D341Med (cell line): ENCODE data around the gene NPFFR1.
"Not testable (repeated sequence)": the region's sequence is repeated elsewhere in the genome, so short reads cannot be mapped to it uniquely, and the experiment has no call there.

Experiments
- DNase-seq: peaks from one replicate; pipeline ENCODE4 v3.0.0; 2012; ENCODE audit warnings: low spot score

Gene NPFFR1

DNA sequence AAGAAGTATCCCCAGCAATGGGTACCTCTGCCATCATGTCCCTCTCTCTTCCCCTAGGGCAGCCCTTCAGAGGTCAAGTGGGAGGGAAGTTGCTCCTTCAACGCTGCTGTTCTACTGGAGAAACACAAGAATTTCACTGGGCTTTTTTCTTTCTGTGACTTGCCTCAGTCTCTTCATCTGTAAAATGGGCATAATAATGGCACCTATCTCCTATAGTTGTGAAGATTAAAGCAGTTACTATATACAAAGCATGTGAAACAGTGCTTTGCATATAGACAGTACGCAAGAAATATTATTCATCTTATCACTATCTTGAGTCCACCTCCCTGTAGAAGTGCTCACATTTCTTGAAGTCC, 1.6 kb upstream of the NPFFR1 start:
- no peak for DNase-seq

DNA sequence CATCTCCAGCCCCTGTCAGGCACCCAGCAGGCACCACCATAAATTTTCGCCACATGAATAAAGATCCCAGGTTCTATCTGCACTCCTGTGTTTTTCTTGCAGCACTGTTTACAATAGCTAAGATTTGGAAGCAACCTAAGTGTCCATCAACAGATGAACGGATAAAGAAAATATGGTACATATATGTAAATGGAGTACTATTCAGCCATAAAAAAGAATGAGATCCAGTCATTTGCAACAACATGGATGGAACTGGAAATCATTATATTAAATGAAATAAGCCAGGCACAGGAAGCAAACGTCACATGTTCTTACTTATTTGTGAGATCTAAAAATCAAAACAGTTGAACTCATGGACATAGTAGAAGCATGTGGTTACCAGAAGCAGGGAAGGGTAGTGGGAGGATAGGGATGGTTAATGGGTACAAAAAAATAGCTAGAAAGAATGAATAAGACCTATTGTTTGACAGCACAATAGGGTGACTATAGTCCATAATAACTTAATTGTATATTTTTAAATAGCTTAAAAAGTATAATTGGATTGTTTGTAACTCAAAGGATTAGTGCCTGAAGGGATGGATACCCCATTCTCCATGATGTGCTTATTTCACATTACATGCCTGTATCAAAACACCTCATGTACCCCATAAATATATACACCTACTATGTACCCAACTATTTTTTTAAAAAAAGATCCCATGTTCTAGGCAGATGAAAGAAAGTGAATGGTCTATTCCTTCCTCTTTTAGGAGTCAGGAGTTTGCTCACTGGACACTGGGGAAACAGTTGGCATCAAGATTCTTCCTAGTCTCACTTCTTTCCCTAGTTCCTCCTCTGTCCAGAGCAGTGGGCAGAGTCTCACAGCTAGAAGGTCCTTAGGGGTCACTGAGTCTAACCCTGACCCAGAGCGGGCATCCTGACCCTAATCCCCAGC, 1.0 kb upstream of the NPFFR1 start:
- DNase-seq, result no peak

DNA sequence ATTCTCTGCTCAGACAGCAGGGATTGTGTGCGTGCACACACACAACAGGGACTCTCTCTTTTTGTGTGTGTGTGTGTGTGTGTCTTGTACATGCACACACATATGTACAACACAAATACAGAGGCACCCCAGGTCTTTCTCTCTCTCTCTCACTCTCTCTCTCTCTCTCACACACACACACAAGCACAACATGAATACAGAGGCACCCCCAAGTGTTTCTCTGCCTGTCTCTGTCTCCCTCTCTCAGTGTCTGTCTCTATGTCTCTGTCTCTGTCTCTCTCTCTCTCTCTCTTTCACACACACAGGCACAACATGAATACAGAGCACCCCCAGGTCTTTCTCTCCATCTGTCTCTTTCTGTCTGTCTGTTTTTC, 746 bp downstream of the NPFFR1 start:
- no peak for DNase-seq

DNA sequence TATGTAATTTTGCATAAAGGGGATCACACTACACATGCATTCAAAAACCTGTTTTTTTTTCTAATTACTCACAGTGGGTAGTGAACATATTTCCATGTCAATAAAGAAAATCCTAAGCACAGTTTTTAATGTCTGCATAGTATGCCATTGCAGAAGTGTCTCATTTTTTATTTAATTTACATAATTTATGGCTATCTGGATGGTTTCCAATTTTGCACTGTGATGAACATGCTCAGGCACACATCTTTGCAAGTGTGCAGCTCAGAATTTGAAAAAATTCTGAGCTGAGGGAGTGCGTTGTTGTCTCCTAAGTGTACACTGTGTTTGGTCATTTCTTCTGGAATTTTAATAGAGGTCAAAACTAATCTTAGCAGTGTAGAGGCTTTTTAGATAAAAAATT, 2.2 kb downstream of the NPFFR1 start:
- DNase-seq, result no peak

DNA sequence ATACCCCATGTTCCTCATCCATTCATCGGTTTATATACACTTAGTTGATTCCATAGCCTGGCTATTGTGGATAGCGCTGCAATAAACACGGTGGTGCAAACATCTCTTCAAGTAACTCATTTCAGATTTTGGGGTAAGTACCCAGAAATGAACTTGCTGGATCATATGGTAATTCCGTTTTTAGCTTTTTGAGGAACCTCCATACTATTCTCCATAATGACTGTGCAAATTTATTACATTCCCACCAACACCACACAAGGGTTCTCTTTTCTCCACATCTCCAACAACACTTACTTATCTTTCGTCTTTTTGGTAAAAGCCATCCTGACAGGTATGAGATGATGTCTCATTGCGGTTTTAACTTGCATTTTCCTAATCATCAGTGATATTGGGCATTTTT, 3.7 kb downstream of the NPFFR1 start:
- DNase-seq, result no peak

DNA sequence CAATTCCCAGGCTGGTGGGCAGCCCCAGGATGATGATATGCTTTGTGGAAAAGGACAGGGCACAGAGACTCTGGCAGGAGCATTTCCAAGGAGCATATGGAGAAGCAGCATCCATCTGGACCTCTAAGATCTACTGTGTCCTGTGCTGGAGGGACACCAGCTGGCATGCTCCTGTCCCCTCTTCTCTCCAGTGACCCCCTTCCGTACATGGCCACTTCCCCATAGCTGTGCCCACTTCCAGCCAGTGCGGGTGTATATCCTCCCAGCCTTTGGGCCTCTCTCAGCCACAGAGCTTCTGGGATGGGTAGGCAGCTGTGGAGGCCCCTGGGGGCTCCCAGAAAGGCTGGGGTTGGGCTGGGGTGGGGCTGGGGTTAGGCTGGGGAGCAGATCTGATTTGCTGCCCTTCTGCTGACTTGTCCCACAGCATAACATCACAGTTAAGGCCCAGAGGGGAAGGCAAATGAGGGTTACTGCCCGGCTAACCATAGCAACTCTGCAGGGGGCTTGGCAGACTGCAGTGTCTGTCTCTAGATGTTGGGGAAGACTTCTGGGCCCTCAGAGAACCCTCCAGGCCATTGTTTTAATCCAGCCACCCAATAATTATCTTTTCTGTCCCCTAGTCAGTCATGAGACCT, 6.3 kb downstream of the NPFFR1 start:
- DNase-seq, result no peak

DNA sequence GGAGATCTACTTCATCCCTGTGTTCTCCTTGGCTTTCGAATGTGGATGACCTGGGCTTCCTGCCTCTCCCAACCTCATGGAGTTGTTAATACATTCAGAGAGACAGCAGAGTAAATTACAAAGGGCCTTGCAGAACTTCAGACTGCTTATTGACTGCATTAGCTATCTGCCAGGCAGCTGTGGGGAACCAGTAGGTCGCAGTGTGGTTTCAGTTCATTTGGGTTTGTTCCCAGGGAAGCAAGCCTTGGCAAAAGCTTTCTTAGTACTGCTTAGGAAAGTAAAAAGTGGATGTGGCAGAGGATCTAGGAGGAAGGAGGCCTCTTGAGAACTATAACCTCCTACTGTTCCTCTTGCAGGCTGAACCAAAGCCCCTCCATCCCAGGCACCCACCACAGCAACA, 9.2 kb downstream of the NPFFR1 start:
- no peak for DNase-seq

DNA sequence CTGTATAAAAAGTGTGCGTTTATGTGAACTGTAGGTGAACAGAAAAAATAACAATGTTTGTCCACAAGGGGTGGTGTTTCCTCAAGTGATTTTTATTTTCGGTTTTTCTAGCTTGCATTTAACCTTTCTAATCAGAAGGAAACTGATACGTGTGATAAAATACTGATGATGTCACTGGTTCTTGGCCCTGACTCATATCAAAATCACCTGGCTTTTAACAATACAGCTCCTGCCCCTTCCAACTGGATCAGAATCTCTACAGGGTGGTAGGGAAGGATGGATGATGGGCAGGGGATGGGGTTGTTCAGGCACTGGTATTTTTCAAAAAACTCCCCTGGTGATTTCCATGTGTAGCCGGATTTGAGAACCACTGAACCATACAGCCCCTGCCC, 10.9 kb downstream of the NPFFR1 start:
- DNase-seq, result no peak

DNA sequence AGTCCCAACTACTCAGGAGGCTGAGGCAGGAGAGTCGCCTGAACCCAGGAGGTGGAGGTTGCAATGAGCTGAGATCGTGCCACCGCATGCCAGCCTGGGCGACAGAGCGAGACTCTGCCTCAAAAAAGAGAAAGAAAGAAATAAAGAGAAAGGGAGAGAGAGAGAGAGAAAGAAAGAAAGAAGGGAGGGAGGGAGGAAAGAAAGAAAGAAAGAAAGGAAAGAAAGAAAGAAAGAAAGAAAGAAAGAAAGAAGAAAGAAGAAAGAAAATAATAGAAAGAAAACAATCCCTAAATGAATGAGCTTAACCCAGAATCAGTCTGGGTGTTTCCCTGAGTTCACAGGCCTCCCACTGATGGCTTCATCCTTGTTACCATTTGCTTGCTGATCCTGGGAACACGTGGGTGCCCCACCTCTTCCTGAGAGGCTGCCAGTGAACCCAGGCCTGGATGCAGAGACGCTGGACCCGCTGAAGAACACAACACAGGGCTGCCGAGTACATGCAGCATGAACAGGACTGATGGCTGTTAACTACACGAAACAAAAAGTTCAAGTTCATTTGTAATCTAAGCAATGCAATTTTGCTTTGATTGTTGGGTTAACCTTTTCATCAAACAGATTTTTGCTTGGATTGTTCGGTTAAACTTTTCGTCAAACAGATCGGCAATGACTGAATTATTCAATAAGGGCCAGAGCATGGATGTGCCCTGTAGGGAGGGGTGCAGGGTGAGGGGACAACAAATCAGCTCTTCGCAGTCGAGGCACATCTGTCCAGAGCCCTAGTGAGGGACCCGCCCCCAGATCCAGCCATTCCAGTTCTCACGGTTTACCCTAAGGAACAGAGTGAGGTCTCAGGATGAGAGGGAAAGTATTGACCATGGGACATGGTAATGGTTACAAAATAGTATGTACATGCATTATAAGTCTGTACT, 11.5 kb downstream of the NPFFR1 start:
- no peak for DNase-seq

DNA sequence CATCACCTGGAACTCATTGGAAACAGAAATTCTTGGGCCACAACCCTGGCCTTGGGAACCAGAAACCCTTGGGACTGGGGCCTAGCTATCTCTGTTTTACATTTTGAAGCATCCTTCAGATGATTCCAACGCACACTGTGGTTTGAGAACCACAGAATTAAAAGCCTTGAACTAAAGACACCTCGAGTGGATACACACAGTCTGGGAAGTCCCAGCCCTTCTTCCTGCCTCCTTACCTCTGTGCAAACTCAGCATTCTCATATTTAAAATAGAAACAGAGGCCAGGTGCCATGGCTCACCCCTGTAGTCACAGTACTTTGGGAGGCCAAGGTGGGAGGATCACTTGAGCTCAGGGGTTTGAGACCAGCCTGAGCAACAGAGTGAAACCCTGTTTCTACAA, 12.9 kb downstream of the NPFFR1 start:
- DNase-seq, result no peak

DNA sequence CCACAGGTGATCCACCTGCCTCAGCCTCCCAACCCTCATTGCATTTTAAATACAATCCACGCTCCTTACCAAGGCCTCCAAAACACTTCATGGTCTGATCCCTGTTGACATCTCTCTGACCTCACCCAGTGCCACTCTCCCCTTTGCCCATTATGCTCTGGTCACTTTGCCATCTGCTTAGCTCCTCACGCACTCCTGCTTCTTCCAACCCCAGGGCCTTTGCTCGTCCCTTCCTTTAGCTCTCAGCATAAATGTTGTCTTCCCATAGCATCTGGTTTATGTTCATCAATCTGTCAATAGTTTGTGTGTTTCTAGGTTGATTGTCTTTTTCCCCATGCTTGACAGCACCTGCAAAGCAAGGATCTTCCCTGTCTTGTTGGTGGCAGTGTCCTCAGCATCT, 14.1 kb downstream of the NPFFR1 start:
- no peak for DNase-seq

DNA sequence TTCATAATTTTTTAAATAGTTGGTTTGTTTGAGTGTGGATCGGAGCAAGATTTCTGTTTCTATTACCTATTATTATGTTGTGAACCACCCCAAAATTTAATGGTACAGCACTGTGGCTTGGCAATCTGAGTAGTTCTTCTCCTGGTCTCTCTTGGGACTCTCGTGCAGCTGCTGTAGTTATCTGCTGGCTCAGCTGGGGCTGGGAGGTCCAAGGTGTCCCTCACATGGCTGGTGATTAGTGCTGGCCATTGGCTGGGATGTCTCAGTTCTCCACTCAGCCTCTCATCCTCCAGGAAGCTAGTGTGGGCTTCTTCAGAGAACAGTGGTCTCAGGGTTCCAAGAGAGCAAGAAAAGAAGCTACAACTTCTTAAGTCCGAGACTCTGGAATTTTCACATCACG, 15.4 kb downstream of the NPFFR1 start:
- no peak for DNase-seq

DNA sequence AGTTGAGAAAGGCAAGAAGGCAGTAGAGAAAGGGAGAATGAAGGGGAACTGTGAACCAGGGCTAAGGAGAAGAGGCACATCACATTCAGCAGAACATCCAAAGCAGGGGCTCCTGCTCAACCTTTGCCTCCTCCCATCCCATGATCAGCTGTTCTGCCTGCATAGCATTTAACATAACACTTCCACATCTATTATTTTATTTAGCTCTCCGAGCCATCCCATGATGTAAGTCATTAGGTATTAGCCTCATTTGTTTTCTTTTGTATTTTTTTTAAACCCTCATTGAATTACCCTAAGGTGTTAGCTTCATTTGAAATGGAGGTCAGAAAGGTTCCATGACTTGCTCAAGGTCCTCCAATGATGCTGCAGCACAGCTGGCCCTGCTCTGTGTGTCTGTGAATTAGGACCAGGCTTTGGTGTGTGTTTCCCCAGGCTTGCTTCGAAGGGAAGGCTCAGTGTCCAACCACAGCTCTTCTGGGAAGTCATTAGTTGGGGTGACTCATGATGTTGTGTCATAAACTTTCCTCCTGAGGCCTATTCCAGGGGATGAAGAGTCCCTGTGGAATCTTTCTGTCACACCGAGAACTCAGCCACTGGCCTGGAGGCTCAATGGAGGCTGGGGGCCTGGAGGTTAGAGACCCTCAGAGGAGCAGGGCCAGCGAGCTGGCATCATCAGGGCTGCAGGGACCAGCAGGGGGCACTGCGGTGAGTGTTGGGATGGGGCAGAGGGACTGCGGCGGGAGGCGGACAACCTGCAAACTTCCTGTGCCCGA, 16.5 kb downstream of the NPFFR1 start:
- no peak for DNase-seq

DNA sequence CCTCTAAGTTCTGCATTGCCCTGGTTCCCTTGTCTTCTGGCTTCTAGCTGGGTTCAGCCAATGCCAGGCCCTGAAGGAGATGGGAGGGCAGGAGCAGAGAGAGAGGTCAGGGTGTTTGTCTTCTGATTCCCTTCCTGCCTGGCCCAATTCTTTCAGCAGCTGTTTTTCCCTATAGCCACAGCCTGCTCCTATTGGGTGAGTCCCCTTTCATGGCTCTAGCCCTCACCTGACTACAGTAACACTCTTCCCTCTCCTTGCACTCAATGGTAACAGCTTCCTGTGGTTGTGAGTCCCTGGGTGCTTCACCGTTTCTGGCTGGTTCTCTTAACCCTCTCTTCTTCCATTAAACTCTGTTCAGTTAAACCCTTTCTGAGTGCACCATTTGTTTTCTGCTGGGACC, 17.1 kb downstream of the NPFFR1 start:
- DNase-seq, result no peak

DNA sequence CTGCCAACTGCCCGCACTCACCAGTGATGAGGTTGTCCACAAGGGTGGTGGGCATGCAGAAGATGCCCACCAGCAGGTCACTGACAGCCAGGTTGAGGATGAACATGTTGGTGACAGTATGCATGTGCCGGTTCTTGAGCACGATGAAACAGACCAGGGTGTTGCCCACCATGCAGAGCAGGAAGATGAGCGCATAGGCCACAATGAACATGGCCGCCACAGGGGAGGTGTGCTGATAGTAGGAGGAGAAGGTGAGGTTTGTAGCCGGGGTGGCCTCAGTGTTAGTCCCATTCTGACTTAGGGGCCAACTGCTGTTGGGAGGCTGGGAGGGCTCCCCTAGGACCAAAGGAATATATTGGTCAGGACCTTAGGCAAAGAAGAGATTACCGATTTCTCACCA, 17.7 kb downstream of the NPFFR1 start:
- no peak for DNase-seq

DNA sequence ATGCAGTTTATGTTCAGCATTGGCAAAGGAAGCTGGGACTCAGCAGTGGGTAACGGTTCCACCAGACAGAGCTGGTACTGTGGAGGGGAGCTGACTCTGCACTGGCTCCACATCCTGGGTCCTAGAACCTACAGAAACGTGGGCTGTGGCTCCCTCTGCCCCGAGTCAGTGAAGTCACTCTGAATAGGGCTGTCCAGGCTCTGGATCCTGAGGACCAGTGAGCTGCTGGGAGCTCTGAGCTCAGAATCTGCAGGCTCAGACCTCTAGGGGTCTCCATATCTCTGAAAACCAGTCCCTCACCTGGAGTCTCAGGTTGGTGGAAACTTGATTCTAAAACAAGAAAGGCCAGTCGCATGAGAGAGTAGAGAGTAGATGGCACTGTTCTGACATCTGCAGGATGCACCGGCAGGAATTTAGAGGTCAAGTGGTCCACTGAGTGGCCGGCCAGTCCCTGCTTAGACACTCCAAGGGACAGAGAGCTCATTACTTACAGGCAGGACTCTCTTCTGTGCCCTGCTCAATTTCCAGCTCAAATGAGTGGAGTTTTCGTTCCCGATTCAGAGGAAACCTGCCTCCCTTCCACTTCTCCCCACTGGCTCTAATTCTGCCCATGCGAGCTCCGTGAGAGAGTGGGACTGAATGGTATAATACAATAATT, 18.6 kb downstream of the NPFFR1 start:
- peak; percentile 48 for DNase-seq

DNA sequence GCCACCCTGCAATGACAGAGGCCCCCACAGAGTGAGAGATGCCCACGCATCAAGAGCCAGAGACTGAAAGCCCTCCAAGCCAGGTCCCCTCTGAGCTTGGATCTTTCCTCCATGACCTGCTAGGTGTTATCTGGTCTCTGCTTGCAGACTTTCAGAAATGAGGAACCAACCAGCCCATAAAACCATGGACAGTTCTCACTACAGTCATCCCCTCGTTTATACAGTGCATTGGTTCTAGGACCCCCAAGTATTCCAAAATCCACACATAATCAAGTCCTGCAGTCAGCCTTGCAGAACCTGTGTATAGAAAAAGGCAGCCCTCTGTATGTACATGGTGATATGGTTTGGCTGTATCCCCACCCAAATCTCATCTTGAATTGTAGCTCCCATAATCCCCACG, 23.1 kb downstream of the NPFFR1 start:
- no peak for DNase-seq

DNA sequence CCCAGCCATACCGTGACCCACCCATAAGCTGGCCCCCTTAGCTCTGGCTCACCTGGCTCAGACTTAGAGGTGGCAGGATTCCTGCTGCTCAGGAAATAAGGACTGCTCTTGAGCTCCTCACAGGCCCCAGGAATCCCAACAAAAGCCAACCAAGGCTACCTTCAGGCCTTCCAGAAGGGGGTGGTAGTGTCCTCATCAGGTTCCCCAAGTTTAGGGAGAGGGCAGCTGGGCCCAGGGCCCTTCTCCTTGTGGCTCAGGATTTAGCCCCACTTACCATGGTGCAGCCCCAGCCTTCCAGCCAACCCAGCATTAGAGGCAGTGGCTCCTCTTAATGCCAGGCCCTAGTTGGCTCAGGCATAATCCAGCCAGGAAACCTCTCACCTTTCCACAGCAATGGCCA, 23.5 kb downstream of the NPFFR1 start:
- DNase-seq, result no peak

DNA sequence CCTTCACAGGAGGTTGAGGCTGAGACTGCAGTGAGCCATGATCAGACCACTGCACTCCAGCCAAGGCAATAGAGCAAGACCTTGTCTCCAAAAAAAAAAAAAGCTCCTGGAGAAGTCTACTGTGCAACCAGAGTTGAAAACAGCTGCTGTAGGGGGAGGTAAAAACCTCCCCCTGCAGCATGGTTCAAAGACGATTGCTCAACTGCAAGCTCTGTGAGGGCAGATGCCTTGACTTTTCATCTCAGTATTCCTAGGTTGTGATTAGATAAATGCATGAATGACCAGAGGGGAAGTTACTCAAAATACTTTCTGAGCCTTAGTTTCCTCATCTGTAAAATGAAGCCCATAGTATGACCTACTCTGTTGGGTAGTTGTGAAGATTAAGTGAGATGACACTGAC, 25.6 kb downstream of the NPFFR1 start:
- no peak for DNase-seq

DNA sequence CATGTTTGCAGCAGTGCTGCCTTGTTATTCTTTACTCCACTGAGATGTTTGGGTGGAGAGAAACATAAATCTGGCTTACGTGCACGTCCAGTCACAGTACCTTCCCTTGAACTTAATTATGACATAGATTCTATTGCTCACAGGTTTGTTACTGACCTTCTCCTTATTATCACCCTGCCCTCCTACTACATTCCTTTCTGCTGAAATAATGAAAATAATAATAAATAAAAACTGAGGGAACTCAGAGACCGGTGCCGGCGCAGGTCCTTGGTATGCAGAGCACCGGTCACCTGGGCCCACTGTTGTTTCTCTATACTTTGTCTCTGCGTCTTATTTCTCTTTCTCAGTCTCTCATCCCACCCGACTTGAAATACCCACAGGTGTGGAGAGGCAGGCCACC, 26.0 kb downstream of the NPFFR1 start:
- not testable (repeated sequence) for DNase-seq

DNA sequence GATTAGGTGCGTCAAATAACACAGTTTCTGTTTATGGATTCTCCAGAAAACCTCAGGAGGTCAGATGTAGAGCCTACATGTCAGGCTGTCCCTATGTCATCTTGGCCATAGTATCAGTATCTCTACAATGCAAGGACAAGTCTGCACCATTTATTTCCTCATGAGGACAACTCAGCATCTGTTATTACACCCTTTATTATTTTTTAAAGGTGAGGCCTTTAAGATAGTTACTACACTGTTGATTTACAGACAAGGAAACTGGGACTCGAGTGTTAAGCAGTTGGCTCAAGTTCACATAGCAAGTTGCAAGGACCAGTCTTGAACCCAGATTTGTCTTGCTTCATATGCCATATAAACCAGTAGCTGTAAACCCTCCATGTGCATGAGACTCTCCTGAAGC, 27.3 kb downstream of the NPFFR1 start:
- DNase-seq, result no peak
